HG02642 (cell line): ENCODE data around the gene FABP1.

ENCODE experiments used
- ATAC-seq: cut with Tn5 transposase; IDR thresholded peaks from one replicate; pipeline ENCODE4 v1.9.1; 2021; ENCODE audit warnings: mild to moderate bottlenecking; ENCODE audit not compliant: unreplicated experiment, poor library complexity

FABP1 gene

GRCh38 chr2:88116669-88117432 is 11.0 kb downstream of the FABP1 start:
- ATAC-seq: no peak

- no peak for ATAC-seq
These were observed 11.9 kb downstream of the FABP1 start for GRCh38 chr2:88115825-88116518.

- no peak for ATAC-seq
These were observed 13.0 kb downstream of the FABP1 start for GRCh38 chr2:88114889-88115288.

GRCh38 chr2:88113069-88113468 is 14.8 kb downstream of the FABP1 start:
- no peak for ATAC-seq

DNA sequence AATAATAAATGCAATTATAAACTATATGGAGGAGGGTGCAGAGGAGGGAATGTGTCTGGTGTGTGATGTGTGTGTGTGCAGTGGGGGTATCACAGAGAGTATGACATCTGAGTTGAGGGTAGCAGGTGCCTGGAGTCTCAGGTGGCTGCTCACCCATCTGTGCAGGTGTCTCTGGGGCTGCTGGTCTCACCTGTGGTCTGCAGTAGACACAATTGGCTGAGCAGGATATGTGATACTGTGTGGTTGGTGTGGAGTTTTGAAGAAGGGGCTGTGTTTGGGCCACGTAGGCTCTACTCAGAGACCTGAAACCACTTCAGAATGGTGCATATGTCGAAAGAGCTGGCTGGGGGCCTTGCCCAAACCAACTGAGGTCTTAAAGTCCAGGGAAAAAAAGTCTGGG is 17.0 kb downstream of the FABP1 start:
- ATAC-seq: no peak

GRCh38 chr2:88108796-88109195 is 19.1 kb downstream of the FABP1 start:
- ATAC-seq: no peak

- no peak for ATAC-seq
These were observed 27.4 kb downstream of the FABP1 start for GRCh38 chr2:88100489-88100858.

GRCh38 chr2:88099798-88100488 is 27.9 kb downstream of the FABP1 start:
- ATAC-seq: no peak

GRCh38 chr2:88098558-88098900 is 29.3 kb downstream of the FABP1 start:
- ATAC-seq: no peak

DNA sequence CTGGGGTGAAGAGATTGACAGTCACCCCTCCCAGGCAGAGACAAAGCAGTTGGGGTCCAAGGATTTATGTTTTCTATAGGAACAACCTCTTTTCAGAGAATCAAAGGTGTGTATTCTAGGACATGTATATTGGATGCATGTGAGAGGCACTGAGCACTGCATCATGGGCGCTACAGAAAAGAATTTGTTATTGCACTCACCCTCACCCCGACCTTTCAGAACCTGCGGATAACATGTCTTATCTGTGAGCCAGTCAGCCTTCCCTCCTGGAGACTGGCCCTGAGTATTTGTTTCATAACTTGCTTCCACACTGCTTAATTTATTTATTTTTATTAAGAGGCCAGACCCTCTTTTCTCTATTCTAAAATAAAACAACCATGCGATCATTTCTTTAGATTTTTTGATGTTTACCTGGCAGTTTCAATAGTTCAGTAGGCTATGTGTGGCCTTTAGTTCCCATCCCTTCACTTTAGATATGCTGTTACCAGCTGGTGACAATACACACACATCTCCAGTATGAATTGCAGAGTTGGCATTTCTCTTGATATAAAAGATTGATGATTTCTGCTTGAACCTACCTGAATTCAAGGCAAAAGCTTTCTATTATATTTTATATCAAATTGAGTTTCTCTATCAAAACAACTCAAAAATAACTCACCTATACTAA is 29.8 kb downstream of the FABP1 start:
- ATAC-seq: no peak

DNA sequence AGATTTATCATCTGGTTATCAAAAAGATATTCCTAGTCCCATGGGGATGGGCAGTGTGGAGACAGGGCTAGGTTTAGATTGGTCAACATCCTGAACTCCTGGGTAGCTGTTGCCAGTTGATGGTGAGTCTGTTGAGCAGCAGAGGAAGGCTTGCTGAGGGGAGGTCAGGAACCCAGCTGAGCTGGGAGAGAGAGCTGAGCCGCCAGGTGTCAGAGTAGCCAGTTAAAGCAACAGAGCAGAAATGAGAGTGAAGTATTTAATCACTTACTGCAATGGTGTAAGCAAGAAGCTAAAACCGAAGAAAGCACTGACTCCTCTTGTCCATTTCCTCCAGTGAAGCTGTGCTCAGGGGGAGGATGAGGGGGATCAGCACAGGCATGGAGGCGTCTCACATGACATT is 30.7 kb downstream of the FABP1 start:
- no peak for ATAC-seq

- no peak for ATAC-seq
These were observed 31.2 kb downstream of the FABP1 start for GRCh38 chr2:88096708-88097107.

DNA sequence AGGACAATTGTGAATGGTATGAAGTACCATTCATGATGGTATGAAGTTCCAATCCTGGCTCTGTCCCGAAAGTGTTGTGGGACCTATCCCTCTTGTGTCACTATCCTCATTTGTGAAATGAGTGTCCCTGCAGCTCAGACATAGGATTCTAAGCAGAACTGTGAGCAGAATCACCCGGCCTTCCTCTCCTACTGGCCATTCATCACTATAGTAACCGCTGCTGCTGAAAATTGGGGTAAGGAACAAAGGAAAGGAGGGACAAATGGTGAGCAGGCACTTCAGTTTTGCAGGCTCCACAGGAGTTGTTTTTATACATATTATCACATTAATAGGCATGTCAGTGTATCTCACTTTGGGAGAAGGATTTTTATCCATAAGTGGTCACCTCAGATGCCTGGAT is 32.8 kb downstream of the FABP1 start:
- ATAC-seq: no peak

DNA sequence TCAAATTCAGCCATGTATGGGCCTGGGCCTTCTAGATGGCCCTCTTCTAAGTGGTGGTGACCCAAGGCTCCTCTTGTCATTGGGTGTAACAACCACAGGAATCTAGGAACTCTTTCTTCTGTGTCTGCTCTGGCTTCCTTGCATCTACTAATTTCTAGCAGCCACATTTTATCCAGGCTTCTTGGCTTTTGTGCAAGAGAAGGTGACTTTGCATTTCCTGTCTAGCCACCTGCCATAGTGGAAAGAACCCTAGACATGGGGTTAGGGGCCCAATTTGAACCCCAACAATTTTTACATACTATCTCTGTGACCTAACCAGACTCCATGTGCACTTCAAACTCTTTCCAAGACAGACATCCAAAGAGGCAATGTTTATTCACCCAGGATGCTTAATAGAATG is 35.1 kb downstream of the FABP1 start:
- no peak for ATAC-seq

- no peak for ATAC-seq
These were observed 35.9 kb downstream of the FABP1 start for GRCh38 chr2:88091943-88092342.

DNA sequence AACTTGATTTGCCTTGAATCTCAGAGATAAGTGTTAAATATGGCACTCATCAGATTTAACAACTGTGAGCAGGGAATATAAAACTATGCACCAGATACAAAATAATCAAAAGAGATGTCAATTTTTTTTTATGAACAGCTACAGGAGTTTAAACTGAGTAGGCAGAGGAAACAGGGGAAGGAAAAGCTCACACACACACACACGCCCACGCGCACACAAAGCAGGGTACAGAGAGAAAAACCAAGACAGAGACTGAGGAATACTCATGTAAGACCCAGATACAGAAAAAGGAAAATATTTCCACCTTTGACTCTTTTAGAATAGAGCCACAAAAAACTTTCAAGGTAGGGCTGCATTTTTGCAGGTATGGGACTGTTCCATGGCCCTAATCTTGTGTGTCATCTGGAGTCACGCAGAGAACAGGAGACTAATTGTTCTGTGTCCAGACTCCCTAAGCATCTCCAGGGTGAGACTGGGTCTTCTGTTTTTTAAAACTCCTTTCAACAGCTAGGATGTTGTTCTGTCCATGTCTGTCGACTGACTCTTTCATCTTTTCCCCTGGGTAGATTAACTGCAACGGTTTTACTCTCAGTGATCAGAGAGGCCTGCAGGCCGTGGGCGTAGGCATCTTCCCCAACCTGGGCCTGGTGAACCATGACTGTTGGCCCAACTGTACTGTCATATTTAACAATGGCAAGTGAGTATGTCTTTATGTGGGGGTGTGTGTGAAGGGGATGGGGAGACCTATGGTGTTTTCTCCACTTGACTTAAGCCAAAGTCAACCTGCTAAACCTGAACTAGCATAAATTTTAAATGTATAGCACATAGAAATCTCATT is 37.2 kb downstream of the FABP1 start:
- ATAC-seq: no peak

- no peak for ATAC-seq
These were observed 38.9 kb downstream of the FABP1 start for GRCh38 chr2:88088999-88089398.

DNA sequence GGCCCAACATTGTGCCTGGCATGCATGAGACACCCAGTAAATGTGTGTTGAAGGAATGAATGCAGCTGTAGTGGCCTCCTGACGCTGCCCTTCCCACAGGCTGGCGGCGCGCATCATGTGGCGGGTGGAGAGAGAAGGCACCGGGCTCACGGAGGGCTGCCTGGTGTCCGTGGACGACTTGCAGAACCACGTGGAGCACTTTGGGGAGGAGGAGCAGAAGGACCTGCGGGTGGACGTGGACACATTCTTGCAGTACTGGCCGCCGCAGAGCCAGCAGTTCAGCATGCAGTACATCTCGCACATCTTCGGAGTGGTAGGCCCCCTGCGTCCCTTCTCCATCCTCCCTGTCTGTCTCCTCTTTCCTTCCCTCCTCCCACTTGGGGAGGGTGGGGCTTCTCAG is 40.1 kb downstream of the FABP1 start:
- no peak for ATAC-seq

GRCh38 chr2:88087073-88087472 is 40.8 kb downstream of the FABP1 start:
- no peak for ATAC-seq

GRCh38 chr2:88086401-88086800 is 41.5 kb downstream of the FABP1 start:
- ATAC-seq: no peak
